D721Med (cell line): ENCODE measurements around the gene C1orf21.
"Not testable (repeated sequence)": the region's sequence is repeated elsewhere in the genome, so short reads cannot be mapped to it uniquely, and the experiment has no call there.

Source experiments
- DNase-seq: peaks from one replicate; pipeline ENCODE4 v3.0.0; 2011; ENCODE audit warnings: low spot score; ENCODE audit not compliant: insufficient read length
- FAIRE-seq: peaks from 2 replicates; lab custom pipeline; 2011; peaks lifted over from hg19 to GRCh38; lab: Jason Lieb, UNC
- TF ChIP-seq, protein P1 (sequence below): IDR thresholded peaks from 2 replicates; pipeline ENCODE4 v1.5.1; 2012; ENCODE audit warnings: mild to moderate bottlenecking, control low read depth; ENCODE audit not compliant: insufficient read depth; ENCODE audit errors: missing control alignments

C1orf21 gene, protein sequence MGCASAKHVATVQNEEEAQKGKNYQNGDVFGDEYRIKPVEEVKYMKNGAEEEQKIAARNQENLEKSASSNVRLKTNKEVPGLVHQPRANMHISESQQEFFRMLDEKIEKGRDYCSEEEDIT

DNA sequence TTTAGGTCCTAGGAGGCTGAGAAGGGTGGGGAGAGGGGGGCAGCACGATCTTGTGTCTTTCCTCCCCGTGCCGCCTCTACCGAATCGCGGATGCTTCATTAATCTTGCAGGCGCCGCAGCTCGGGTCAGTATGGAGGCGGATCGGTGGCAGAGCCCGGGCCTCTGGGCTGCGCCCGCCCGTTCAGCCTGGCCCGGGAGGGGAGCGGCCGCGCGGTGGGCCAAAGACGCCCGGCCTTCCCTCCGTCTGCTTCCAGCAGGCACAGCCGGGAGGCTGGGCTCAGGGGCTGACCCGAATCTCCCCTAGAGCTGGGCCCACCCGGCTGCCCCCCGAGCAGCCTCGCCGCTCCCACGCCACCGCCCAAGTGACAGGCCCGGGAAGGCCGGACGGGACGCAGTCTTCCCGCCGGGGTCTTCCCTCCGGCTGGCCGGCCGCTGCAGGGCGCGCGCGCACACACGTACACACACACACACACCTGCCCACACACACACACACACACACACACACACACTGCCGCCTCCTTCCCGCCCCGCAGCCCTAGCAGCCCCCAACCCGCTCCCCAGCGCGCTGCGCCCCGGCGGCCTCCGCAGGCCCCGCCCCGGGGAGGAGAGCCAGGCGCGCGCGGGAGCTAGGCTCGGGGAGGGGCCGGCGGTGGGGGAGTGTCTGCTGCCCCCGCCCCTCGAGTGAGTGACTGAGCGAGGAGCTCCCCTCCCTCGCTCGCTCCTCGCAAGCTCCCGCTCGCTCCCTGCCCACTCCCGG lies at the start of gene C1orf21:
Gene C1orf21, plus strand, starts transcription at position 718 of the 757 bp plus-strand sequence. CDS start 90,481 bp downstream, outside the sequence.
- FAIRE-seq, result no peak
- TF ChIP-seq, protein P1, sequence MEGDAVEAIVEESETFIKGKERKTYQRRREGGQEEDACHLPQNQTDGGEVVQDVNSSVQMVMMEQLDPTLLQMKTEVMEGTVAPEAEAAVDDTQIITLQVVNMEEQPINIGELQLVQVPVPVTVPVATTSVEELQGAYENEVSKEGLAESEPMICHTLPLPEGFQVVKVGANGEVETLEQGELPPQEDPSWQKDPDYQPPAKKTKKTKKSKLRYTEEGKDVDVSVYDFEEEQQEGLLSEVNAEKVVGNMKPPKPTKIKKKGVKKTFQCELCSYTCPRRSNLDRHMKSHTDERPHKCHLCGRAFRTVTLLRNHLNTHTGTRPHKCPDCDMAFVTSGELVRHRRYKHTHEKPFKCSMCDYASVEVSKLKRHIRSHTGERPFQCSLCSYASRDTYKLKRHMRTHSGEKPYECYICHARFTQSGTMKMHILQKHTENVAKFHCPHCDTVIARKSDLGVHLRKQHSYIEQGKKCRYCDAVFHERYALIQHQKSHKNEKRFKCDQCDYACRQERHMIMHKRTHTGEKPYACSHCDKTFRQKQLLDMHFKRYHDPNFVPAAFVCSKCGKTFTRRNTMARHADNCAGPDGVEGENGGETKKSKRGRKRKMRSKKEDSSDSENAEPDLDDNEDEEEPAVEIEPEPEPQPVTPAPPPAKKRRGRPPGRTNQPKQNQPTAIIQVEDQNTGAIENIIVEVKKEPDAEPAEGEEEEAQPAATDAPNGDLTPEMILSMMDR, result no peak
- peak; percentile 64 for DNase-seq

DNA sequence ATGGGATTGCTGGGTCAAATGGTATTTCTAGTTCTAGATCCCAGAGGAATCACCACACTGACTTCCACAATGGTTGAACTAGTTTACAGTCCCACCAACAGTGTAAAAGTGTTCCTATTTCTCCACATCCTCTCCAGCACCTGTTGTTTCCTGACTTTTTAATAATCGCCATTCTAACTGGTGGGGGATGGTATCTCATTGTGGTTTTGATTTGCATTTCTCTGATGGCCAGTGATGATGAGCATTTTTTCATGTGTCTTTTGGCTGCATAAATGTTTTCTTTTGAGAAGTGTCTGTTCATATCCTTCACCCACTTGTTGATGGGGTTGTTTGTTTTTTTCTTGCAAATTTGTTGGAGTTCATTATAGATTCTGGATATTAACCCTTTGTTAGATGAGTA lies 49.0 kb upstream of the C1orf21 start:
- not testable (repeated sequence) for DNase-seq, FAIRE-seq

DNA sequence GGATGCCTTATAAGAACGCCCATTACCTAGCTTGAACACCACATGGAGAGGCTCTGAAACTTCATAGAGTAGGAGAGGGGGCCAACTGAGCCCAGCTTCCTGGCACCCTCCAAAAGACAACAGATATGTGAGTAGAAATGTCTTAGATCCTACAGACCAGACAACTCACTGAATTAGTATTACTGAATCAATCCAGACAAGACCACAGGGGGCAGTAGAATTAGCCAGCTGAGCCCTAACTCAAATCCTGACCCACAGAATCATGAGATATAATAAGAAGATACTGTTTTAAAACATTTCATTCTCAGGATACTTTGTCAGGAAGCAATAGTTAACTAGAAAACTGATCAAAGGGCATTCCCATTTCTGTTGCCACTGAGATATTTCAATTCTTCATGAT lies 45.8 kb upstream of the C1orf21 start:
- no peak for FAIRE-seq
- DNase-seq, result no peak
- TF ChIP-seq, protein P1, result peak; percentile 35

DNA sequence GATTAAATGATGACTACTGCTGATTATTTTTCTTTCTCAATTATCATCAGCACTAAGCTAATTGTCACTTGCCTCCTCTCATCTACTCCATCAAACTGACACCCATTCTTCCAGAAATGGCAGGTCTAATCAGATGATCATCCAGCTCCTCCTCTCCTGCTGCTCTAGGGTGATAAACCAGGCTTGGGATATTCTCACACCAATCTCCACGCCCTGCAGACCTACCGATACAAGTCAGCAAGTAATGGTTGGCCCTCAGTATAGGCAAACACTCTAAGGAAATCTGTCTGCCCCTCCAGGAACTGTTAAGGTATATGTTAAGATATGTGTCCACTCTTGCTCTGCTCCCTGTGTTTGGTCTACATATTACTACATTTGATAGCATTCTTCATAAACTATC lies 36.3 kb upstream of the C1orf21 start:
- TF ChIP-seq, protein P1, result no peak
- DNase-seq (no peak), FAIRE-seq (no peak)

DNA sequence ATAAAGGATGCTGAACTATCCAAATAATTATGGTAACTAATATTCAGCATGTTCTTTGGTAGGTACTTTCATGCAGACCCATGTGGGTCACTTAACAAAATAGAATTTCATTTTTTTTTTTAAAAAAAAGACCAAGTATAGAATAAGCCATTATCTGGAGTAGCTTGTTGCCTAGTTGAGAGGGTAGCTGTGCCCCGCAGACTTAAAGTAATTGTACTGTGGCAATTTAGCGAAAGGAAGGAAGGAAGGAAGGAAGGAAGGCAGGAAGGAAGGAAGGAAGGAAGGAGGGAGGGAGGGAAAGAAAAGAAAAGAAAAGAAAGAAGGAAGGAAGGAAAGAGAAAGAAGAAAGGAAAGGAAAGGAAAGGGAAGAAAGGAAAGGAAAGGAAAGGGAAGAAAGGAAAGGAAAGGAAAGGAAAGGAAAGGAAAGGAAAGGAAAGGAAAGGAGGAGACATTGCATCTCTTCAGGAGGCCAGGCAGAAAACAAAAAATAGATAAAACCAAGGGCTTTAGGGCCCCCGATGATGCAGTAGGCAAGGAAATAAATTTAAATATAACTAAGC lies 35.3 kb upstream of the C1orf21 start:
- TF ChIP-seq, protein P1, result no peak
- DNase-seq (no peak), FAIRE-seq (no peak)

DNA sequence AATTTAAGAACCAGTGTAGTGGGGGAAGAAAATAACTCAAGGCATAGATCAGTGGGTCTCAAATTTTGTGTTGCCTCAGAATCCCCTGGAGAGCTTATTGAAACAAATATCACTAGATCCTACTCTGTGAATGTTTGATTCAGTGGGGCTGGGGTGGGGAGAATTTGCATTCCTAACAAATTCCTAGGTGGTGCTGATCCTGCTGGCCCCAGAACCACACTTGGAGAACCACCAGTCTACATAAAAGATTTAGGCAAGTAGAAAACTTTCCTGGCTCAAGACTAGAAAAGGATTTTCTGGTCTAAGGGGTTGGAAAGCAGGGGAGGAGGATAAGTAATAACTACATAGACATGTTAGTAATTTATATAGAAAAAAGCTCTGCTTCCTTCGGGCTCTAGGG lies 34.1 kb upstream of the C1orf21 start:
- no peak for DNase-seq
- no peak for FAIRE-seq
- TF ChIP-seq, protein P1, result no peak

DNA sequence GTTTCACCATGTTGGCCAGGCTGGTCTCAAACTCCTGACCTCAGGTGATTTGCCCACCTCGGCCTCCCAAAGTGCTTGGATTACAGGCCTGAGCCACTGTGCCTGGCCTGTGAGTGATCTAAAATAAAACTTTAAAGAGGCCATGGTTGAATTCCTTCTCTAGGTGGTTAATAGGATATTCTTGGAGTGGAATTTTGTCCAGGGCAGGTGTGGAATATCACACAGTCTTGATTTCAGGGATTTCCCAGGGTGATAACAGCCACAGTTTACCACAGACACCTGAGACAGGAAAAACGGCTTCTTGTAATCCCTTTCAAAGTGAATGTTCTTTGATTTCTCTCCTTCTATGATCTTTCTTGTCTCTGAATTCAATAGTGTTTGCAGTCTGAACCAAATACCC lies 32.1 kb upstream of the C1orf21 start:
- DNase-seq (no peak), FAIRE-seq (no peak)
- TF ChIP-seq, protein P1, result no peak
